SU-DHL-6 (cell line): ENCODE data around the gene MAP4K1.
"Not testable (repeated sequence)": the region's sequence is repeated elsewhere in the genome, so short reads cannot be mapped to it uniquely, and the experiment has no call there.

Experiments
- H2AFZ ChIP-seq: fragments of 200-600 bp; sonication (generic); 2 replicates; pipeline ENCODE4 v1.6.1; 2014; ENCODE audit warnings: low read depth, mild to moderate bottlenecking, moderate library complexity, mixed read lengths, antibody characterized with exemption, low read length; ENCODE audit not compliant: severe bottlenecking
- H3F3A ChIP-seq: fragments of 200-600 bp; shearing (Covaris generic); 2 replicates; pipeline ENCODE4 v1.6.0; 2016; ENCODE audit warnings: antibody characterized with exemption, mild to moderate bottlenecking; ENCODE audit not compliant: insufficient read depth
- H3K27ac ChIP-seq: fragments of 200-600 bp; sonication (generic); 2 replicates; pipeline ENCODE4 v1.5.1; 2016; ENCODE audit warnings: low read depth, mild to moderate bottlenecking, low read length, moderate library complexity, mixed read lengths
- H3K27me3 ChIP-seq: fragments of 200-600 bp; sonication (generic), shearing (Covaris generic); 2 replicates; pipeline ENCODE4 v1.6.0; 2014; ENCODE audit warnings: mild to moderate bottlenecking, low read length
- H3K36me3 ChIP-seq: fragments of 200-600 bp; sonication (generic); 2 replicates; pipeline ENCODE4 v1.6.1; 2014; ENCODE audit warnings: mild to moderate bottlenecking, low read length, mixed read lengths
- H3K4me2 ChIP-seq: fragments of 300-600, 200-600 bp; shearing (Covaris generic), sonication (generic); 2 replicates; pipeline ENCODE4 v1.6.0; 2014; ENCODE audit warnings: low read length, low read depth, mild to moderate bottlenecking; ENCODE audit not compliant: poor library complexity, severe bottlenecking
- H3K4me3 ChIP-seq: fragments of 200-600 bp; sonication (generic); 2 replicates; pipeline ENCODE4 v1.5.1; 2014; ENCODE audit warnings: antibody characterized with exemption, low read length, mild to moderate bottlenecking, mixed read lengths; ENCODE audit not compliant: insufficient read depth, poor library complexity, severe bottlenecking
- H3K79me2 ChIP-seq: fragments of 200-600 bp; sonication (generic); 2 replicates; pipeline ENCODE4 v1.6.1; 2014; ENCODE audit warnings: mild to moderate bottlenecking, low read length, moderate library complexity; ENCODE audit not compliant: insufficient read depth
- H3K9ac ChIP-seq: fragments of 200-600 bp; sonication (generic); 2 replicates; pipeline ENCODE4 v1.7.0; 2014; ENCODE audit warnings: mild to moderate bottlenecking, low read length
- H3K9me2 ChIP-seq: fragments of 200-600 bp; sonication (generic); replicated peaks from 2 replicates; pipeline ENCODE4 v1.6.1; 2014; ENCODE audit warnings: low read length; ENCODE audit not compliant: insufficient read depth
- H3K9me3 ChIP-seq: fragments of 200-600 bp; sonication (generic); 2 replicates; pipeline ENCODE4 v1.6.1; 2014; ENCODE audit warnings: low read length, mixed read lengths; ENCODE audit not compliant: insufficient read depth
- H4K20me1 ChIP-seq: fragments of 200-600 bp; sonication (generic); 2 replicates; pipeline ENCODE4 v1.6.1; 2014; ENCODE audit warnings: low read depth, mild to moderate bottlenecking, antibody characterized with exemption, low read length, moderate library complexity, mixed read lengths
- CTCF ChIP-seq: fragments of 200-600 bp; sonication (generic); IDR thresholded peaks from one replicate; pipeline ENCODE4 v1.5.1; 2017; ENCODE audit warnings: antibody characterized with exemption, mild to moderate bottlenecking, low read length, moderate library complexity; ENCODE audit not compliant: insufficient read depth, poor library complexity, severe bottlenecking
- EZH2phosphoT487 ChIP-seq: fragments of 200-600 bp; sonication (generic), shearing (Covaris generic); conservative IDR thresholded peaks from 2 replicates; pipeline ENCODE4 v1.6.1; 2018; ENCODE audit warnings: mild to moderate bottlenecking, antibody characterized with exemption, low read length, moderate library complexity, mixed read lengths

Gene MAP4K1

DNA sequence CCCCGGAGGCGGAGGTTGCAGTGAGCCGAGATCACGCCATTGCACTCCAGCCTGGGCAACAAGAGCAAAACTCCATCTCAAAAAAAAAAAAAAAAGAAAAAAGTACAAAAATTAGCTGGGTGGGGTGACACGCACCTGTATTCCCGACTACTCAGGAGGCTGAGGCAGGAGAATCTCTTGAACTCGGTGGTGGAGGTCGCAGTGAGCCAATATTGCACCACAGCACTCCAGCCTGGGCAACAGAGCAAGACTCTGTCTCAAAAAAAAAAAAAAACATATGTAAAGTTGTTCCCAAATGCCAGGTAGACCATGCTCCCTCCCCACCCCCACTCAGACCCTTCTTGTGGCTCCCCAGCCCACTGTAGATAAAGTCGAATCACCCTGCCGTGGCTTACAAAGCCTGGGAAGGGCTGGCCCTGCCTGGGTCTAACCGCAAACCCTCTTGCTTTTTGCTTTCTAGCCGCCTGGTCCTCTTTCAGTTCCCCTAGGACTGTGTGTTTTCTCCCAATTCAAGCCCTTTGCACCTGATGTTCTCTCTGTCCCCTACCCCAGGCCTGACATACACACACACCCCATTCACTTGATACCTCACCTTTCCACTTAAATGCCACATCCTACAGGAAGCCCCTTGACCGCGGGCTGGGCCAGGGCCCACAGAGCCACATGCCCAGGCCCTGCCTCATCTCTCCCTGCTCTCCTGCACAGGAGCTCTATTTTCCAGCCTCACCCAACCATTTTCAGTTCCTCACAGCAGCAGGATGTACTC, 34.4 kb downstream of the MAP4K1 start:
- H3F3A ChIP-seq: 0 out of 2 replicates have a peak, but pooled peaks cover 3% of the 10 kb centered on the region
- H3K9me3 ChIP-seq: no peaks in the 10 kb centered on the region
- no peak overlapping the region for H3K27ac ChIP-seq
- TF ChIP-seq CTCF: no peak
- H4K20me1 ChIP-seq: no peaks in the 10 kb centered on the region
- H3K27me3 ChIP-seq: no peaks in the 10 kb centered on the region
- no peak overlapping the region for H3K4me3 ChIP-seq
- no peak overlapping the region for H3K4me2 ChIP-seq
- no peak overlapping the region for H2AFZ ChIP-seq
- no peaks in the 10 kb centered on the region for H3K79me2 ChIP-seq
- H3K9ac ChIP-seq: no peak overlapping the region
- H3K36me3 ChIP-seq: no peaks in the 10 kb centered on the region
- no peaks in the 10 kb centered on the region for H3K9me2 ChIP-seq

DNA sequence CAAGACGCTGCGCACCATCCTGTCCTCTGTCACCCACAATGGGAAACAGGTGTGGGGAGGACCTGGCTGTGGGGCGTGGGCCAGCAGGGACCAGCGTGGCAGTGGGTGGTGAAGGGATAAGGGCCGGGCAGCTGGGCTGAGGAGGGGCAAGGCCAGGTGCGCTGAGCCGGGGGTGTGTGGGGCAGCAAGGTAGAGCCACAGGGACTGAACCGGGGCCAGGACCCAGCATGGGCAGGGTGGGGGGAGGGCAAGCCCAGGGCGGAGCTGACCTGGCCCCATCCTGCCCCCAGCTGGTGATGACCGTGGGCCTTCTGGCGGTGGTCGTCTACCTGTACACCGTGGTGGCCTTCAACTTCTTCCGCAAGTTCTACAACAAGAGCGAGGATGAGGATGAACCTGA, 37.7 kb downstream of the MAP4K1 start:
- H2AFZ ChIP-seq: no peak overlapping the region
- H3K27me3 ChIP-seq: no peaks in the 10 kb centered on the region
- no peaks in the 10 kb centered on the region for H3K79me2 ChIP-seq
- TF ChIP-seq EZH2phosphoT487 (no peak), CTCF (no peak)
- H3K36me3 ChIP-seq: no peaks in the 10 kb centered on the region
- H4K20me1 ChIP-seq: no peaks in the 10 kb centered on the region
- no peaks in the 10 kb centered on the region for H3K9me3 ChIP-seq
- H3K4me2 ChIP-seq: no peak overlapping the region
- H3K9ac ChIP-seq: no peak overlapping the region
- H3K27ac ChIP-seq: no peak overlapping the region
- H3K4me3 ChIP-seq: no peak overlapping the region
- H3F3A ChIP-seq: 0 out of 2 replicates have a peak, but pooled peaks cover 3% of the 10 kb centered on the region
- H3K9me2 ChIP-seq: no peaks in the 10 kb centered on the region

- H3K9ac ChIP-seq, H3F3A ChIP-seq, H3K27me3 ChIP-seq, H3K79me2 ChIP-seq, H3K9me2 ChIP-seq, H3K9me3 ChIP-seq, H4K20me1 ChIP-seq, H3K4me3 ChIP-seq, H3K36me3 ChIP-seq, H2AFZ ChIP-seq, H3K27ac ChIP-seq, H3K4me2 ChIP-seq: not testable (repeated sequence)
Observed at GRCh38 chr19:38579304-38579703, 38.4 kb downstream of the MAP4K1 start.

DNA sequence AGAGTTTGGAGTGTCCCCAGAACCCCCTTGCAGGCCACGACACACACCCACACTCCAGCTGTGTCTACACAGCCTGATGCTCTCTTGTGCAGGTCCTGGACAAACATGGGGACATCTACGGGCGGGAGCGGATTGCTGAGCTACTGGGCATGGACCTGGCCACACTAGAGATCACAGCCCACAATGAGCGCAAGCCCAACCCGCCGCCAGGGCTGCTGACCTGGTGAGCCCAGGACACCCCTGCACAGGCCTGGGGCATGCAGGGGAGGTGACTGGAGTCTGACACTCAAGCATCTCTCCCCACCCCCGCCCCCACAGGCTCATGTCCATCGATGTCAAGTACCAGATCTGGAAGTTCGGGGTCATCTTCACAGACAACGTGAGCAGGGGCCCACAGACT, 39.9 kb downstream of the MAP4K1 start:
- no peaks in the 10 kb centered on the region for H3K9me2 ChIP-seq
- H3K27ac ChIP-seq: no peak overlapping the region
- no peaks in the 10 kb centered on the region for H4K20me1 ChIP-seq
- no peak overlapping the region for H3K9ac ChIP-seq
- no peaks in the 10 kb centered on the region for H3K27me3 ChIP-seq
- no peaks in the 10 kb centered on the region for H3K36me3 ChIP-seq
- H3K79me2 ChIP-seq: no peaks in the 10 kb centered on the region
- H3K4me3 ChIP-seq: no peak overlapping the region
- no peaks in the 10 kb centered on the region for H3K9me3 ChIP-seq
- no peak for TF ChIP-seq CTCF
- no peak for TF ChIP-seq EZH2phosphoT487
- no peaks in the 10 kb centered on the region for H3F3A ChIP-seq
- no peak overlapping the region for H3K4me2 ChIP-seq
- no peak overlapping the region for H2AFZ ChIP-seq
